AG04450 (cell line): Measurements from ENCODE around the gene FCN2. TPM values are rescaled to one million over a fixed set of nuclear protein-coding genes. Genes with fewer than 3 reads are reported as not detected.

Experiments
- CTCF ChIA-PET: fragments of 300-600, 350-600 bp; formaldehyde crosslinking; extraction: SDS; loops from one replicate; lab custom pipeline; 2022; ENCODE audit warnings: antibody characterized with exemption, inconsistent platforms; lab: Charles Lee
- POLR2A ChIA-PET: fragments of 350-600 bp; formaldehyde crosslinking; extraction: SDS; loops from one replicate; lab custom pipeline; 2021; ENCODE audit warnings: antibody characterized with exemption, inconsistent platforms; lab: Yijun Ruan, JAX
- DNase-seq: peaks from one replicate; pipeline ENCODE4 v3.0.0-alpha.2; 2011; ENCODE audit warnings: low read depth, low spot score
- H3K27ac ChIP-seq: one replicate; pipeline ENCODE4 v1.5.1; 2012; ENCODE audit warnings: low read depth, low read length, control low read depth
- H3K27me3 ChIP-seq: one replicate; pipeline ENCODE4 v1.6.0; 2012; ENCODE audit warnings: low read length; ENCODE audit not compliant: control insufficient read depth, insufficient read depth
- H3K4me3 ChIP-seq: 2 replicates; pipeline ENCODE4 v1.5.1; 2011; ENCODE audit warnings: mild to moderate bottlenecking, low read depth, low read length, control low read depth
- H3K9me3 ChIP-seq: 2 replicates; pipeline ENCODE4 v1.5.1; 2012; ENCODE audit warnings: low read length; ENCODE audit not compliant: control insufficient read depth, insufficient read depth
- polyA plus RNA-seq: library from polyadenylated mRNA; depleted of rRNA; stranded (reverse); fragments of >200 nt; gene quantifications from 2 replicates; pipeline ENCODE4 v1.2.3, GENCODE V29; 2011
- TF ChIP-seq, protein P1 (sequence below): IDR thresholded peaks from 2 replicates; pipeline ENCODE4 v1.5.1; 2011; ENCODE audit warnings: low read depth, low read length, control low read depth, inconsistent platforms

Gene FCN2
- polyA plus RNA-seq, 1 experiment, result not detected

DNA sequence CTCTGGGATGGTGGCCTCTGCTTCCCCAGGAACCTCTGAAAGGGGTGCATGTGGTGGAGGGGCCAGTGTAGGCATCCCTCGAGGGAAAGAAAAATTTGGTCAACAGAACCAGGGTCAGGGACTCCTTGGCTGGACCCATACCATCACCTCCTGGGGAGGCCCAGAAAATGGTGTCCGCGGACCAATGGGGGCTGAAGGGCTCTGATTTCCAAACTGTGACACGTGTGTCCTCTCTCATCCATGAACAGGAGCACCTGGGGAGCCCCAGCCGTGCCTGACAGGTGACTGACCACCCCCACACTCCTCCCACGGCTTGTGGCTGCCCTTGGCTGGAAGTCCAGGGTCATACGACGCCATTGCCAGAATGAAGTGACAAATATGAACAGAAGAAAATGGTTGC lies 3.9 kb downstream of the FCN2 start:
- POLR2A ChIA-PET, result no interaction called here
- Histone ChIP-seq H3K9me3 (no peaks in the 10 kb centered on the region; the same call in 1 of the 2 replicates), H3K27ac (no peak overlapping the region), H3K27me3 (peaks cover 27% of the 10 kb centered on the region), H3K4me3 (no peak overlapping the region)
- DNase-seq, result no peak
- TF ChIP-seq, protein P1, sequence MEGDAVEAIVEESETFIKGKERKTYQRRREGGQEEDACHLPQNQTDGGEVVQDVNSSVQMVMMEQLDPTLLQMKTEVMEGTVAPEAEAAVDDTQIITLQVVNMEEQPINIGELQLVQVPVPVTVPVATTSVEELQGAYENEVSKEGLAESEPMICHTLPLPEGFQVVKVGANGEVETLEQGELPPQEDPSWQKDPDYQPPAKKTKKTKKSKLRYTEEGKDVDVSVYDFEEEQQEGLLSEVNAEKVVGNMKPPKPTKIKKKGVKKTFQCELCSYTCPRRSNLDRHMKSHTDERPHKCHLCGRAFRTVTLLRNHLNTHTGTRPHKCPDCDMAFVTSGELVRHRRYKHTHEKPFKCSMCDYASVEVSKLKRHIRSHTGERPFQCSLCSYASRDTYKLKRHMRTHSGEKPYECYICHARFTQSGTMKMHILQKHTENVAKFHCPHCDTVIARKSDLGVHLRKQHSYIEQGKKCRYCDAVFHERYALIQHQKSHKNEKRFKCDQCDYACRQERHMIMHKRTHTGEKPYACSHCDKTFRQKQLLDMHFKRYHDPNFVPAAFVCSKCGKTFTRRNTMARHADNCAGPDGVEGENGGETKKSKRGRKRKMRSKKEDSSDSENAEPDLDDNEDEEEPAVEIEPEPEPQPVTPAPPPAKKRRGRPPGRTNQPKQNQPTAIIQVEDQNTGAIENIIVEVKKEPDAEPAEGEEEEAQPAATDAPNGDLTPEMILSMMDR, result no peak
- CTCF ChIA-PET, result no interaction called here

DNA sequence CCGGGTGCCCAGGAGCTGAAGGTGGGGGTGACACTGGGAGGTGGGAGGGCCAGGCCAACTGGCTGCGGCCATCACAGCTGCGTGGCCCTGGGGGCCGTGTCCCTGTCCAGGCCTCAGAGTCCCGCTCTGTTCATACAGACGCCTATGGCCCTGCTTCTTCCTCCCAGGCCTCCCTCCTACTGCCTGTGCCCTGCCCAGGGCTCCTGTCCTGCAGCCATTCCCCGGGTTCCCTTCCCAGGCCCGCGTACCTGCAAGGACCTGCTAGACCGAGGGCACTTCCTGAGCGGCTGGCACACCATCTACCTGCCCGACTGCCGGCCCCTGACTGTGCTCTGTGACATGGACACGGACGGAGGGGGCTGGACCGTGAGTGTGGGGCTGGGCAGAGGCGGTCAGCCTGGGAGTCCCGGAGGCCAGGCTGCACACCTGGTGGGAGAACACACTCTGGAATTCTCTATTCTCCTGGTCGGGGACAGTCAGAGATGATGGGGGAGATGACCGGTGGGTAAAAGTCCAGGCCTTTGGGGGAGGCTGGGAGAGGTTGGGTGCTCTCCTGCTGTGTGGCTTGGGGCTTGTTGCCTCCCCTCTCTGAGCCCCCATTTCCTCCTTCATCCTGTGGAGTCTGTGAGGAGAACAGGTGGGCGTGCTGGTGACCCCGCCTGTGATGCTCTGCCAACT lies 4.5 kb downstream of the FCN2 start:
- POLR2A ChIA-PET, result no interaction called here
- H3K9me3 ChIP-seq, result no peaks in the 10 kb centered on the region; the same call in 1 of the 2 replicates
- DNase-seq, result no peak
- H3K27ac ChIP-seq, result no peak overlapping the region
- peaks cover 27% of the 10 kb centered on the region for H3K27me3 ChIP-seq
- no peak overlapping the region for H3K4me3 ChIP-seq
- CTCF ChIA-PET, result no interaction called here
- TF ChIP-seq, protein P1, result no peak

DNA sequence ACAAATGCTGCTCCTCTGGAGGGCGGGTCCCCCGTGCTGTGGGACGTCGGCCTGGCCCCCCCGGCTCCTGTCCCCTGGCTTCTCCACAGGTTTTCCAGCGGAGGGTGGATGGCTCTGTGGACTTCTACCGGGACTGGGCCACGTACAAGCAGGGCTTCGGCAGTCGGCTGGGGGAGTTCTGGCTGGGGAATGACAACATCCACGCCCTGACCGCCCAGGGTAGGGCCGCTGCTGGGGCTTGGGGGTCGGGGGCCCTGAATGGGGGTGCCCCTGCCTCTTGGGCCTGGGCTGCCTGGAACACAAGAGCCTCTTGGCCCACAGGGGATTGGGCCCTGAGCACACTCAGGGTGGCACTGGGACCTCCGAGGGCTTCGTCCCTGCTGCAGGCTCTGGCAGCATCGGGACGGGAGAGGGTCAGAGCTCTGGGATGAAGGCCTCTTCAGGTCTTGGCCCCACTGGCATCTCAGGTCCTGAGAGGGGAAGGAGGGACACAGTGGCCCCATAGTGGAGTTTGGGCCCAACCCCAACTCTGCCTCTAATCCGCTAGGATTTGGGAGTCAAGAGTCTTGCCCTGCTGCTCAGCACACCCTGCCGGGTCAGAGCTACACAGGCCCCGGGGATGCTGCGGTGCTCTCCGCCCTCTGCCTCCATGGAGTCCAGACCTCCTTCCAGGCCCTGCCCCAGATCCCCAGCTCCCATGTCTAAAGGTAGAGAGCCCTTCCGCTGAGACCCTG lies 5.2 kb downstream of the FCN2 start:
- POLR2A ChIA-PET, result no interaction called here
- peaks cover 23% of the 10 kb centered on the region for H3K27me3 ChIP-seq
- CTCF ChIA-PET, result no interaction called here
- TF ChIP-seq, protein P1, result no peak
- H3K4me3 ChIP-seq, result no peak overlapping the region
- H3K9me3 ChIP-seq, result no peaks in the 10 kb centered on the region; the same call in 1 of the 2 replicates
- DNase-seq, result no peak
- no peak overlapping the region for H3K27ac ChIP-seq

DNA sequence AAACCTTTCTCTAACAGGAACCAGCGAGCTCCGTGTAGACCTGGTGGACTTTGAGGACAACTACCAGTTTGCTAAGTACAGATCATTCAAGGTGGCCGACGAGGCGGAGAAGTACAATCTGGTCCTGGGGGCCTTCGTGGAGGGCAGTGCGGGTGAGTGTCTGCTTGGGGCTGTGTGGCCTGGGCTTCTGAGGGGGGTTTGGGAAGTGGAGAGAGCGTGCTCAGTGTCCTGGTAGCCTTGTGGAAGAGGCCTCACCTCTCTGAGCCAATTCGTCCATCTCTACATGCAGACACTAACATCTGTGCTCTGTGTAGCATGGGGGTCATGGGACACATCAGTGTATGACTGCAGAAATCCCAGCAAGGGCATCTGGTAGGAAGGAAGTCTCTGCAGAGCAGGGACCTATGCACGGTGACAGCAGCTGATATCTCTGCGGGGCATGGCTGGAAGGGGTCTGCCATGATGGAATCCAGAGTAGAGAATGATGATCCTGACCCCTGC lies 5.9 kb downstream of the FCN2 start:
- CTCF ChIA-PET, result no interaction called here
- TF ChIP-seq, protein P1, result no peak
- DNase-seq, result no peak
- no peaks in the 10 kb centered on the region; the same call in 1 of the 2 replicates for H3K9me3 ChIP-seq
- H3K27me3 ChIP-seq, result peaks cover 26% of the 10 kb centered on the region
- POLR2A ChIA-PET, result no interaction called here
- no peak overlapping the region for H3K27ac ChIP-seq
- H3K4me3 ChIP-seq, result no peak overlapping the region

DNA sequence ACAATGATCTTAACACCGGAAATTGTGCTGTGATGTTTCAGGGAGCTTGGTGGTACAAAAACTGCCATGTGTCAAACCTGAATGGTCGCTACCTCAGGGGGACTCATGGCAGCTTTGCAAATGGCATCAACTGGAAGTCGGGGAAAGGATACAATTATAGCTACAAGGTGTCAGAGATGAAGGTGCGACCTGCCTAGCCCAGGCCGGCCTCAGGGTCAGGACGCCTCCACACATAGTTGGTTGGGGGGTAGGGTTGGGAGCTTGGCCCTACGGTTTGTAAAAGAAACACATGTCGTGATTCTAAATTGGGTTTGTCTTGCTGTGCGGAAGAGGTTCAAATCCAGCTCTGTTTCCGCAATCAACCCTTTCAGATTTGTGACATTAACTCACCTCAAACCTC lies 6.6 kb downstream of the FCN2 start:
- DNase-seq, result no peak
- no peak overlapping the region for H3K4me3 ChIP-seq
- H3K27me3 ChIP-seq, result peaks cover 28% of the 10 kb centered on the region
- no peak overlapping the region for H3K27ac ChIP-seq
- CTCF ChIA-PET, result no interaction called here
- TF ChIP-seq, protein P1, result no peak
- H3K9me3 ChIP-seq, result peaks cover 3% of the 10 kb centered on the region; the same call in 1 of the 2 replicates
- POLR2A ChIA-PET, result no interaction called here
